ENCODE data around the gene NACAD.

Gene NACAD

DNA sequence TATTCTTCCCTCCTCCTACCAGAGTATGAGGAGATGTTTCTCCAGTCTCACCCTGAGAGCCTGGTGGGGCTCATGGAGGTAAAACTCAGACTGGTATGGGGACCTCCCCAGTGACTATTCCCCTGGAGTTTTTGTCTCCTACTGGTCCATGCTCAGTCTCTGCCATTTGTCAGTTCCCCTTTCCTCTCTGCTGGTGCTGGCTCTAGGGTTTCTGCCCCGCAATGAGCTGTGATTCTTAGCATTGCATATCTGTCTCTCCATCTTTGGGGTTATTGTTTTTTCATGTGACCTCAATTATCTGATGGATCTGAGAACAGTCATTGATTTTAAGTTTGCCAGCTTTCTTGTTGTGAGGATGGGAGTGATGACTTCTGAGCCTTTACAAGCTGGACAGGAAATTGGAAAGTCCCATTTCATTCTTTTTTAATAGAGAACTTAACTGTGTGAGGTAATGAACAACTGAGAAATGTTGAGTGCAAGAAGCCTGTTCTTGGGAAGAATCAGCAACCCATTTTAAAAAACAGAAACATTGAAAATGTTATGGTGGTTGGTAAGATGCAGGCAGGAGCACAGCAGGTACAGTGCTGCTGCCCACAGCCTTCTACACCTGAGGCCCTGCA, 26.9 kb downstream of the NACAD start:
- H3K27ac ChIP-seq: no peak overlapping the region
- TF ChIP-seq, protein P1, sequence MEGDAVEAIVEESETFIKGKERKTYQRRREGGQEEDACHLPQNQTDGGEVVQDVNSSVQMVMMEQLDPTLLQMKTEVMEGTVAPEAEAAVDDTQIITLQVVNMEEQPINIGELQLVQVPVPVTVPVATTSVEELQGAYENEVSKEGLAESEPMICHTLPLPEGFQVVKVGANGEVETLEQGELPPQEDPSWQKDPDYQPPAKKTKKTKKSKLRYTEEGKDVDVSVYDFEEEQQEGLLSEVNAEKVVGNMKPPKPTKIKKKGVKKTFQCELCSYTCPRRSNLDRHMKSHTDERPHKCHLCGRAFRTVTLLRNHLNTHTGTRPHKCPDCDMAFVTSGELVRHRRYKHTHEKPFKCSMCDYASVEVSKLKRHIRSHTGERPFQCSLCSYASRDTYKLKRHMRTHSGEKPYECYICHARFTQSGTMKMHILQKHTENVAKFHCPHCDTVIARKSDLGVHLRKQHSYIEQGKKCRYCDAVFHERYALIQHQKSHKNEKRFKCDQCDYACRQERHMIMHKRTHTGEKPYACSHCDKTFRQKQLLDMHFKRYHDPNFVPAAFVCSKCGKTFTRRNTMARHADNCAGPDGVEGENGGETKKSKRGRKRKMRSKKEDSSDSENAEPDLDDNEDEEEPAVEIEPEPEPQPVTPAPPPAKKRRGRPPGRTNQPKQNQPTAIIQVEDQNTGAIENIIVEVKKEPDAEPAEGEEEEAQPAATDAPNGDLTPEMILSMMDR (conservative IDR thresholded peaks at IDR 0.05): no peak

DNA sequence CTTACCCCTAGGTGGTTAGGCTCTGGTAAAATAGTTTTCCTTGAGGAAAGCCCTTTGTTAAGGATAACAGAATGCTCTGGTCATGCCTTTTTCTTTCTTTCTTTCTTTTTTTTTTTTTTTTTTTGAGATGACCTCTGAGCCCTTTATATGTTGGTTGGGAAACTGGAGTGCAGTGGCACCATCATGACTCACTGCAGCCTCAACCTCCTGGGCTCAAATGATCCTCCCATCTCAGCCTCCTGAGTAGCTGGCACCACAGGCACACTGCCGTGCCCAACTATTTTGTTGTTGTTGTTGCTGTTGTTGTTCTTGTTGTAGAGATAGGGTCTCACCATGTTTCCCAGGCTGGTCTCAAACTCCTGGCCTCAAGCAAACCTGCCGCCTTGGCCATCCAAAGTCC, 27.4 kb downstream of the NACAD start:
- TF ChIP-seq, protein P1 (conservative IDR thresholded peaks at IDR 0.05): no peak
- no peak overlapping the region for H3K27ac ChIP-seq

DNA sequence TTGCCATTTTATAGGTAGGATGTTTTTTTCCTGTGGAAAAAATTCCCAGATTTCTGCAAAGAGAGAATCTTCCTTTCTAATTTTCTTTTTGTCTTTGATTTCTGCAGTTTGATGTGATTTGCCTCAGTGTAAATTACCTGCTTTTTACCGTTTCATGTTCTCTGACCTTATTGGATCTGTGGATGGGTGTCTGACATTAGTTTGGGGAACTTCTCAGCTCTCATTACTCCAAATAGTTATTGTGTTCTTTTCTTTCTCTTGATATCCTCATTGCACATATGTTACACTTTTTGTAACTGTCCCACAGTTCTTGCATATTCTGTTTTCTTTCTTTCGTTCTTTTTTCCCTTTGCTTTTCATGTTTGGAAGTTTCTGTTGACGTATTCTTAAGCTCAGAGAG, 28.5 kb downstream of the NACAD start:
- TF ChIP-seq, protein P1 (conservative IDR thresholded peaks at IDR 0.05): no peak
- no peak overlapping the region for H3K27ac ChIP-seq

DNA sequence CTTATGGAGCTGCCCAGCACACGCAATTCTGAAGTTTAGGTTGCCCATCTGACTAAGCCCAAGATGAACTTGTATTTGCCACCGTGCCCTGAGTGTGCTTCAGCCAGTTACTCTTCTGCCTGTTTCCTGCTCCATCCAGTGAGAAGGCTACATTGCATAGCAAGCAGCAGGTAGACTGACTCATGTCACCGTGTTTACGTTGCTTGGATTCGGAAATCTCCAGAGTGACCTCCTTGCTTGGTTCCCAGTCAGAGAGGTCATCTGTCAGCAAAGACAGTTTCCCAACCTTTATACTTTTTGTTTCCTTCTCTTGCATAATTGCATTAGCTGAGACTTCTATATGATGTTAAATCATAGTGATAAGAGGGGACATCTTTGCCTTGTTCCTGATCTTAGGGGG, 30.9 kb downstream of the NACAD start:
- no peak overlapping the region for H3K27ac ChIP-seq
- TF ChIP-seq, protein P1 (conservative IDR thresholded peaks at IDR 0.05): no peak

DNA sequence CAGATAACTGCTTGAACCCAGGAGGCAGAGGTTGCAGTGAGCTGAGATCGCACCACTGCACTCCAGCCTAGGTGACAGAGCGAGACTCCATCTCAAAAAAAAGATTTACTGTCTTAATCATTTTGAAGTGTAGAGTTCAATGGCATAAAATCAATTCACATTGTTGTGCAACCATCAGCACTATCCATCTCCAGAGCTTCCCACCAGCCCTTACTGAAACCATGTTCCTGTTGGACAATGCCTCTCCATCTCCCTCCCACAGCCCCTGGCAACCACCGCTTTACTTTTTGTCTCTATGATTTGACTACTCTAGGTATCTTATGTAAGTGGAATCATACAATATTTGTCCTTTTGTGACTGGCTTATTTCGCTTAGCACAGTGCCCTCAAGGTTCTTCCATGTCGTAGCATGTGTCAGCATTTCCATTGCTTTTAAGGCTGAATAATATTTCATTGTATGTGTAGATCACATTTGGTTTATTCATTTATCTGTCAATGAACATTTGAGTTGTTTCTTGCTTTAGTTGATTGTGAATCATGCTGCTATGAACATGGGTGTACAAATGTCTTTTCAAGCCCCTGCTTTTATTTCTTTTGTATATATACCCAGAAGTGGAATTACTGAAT, 33.1 kb downstream of the NACAD start:
- H3K27ac ChIP-seq: no peak overlapping the region
- TF ChIP-seq, protein P1 (conservative IDR thresholded peaks at IDR 0.05): no peak

DNA sequence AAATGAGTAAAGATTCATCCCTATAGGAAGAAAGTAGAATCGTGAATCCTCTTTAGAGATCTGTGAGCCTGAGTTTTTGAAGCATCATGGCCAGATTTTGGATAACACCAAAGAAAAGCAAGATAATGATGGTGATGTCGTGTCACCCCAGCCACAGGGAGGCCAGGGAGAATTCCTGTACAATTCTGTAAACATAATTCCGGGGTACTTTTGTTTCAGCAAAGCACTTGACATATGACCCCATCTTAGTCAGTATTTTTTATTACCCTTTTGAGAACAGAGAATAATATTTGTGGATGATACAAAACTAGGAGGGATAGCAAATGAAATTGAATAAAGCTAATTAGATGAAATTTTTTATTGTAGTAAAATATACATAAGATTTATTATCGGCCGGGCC, 33.8 kb downstream of the NACAD start:
- no peak overlapping the region for H3K27ac ChIP-seq
- TF ChIP-seq, protein P1 (conservative IDR thresholded peaks at IDR 0.05): no peak

DNA sequence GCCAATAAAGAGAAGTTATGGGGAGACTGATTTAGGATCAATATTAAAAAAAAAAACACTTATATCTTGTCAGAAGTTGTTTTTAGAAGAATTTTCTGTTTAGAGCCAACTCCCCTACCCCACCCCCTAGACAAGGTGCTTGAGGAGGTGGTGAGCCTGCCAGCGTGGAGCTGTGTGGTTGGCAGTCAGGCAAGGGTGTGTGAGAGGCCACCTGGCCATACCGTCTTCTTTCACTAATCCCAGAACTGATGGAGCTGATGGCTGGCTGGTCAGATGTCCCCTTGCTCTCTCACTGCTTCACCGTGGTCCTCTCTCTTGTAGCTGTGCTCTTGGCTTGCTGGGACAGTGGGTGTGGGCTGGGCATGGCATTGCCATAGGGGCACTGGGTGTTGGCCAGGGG, 34.3 kb downstream of the NACAD start:
- no peak overlapping the region for H3K27ac ChIP-seq
- TF ChIP-seq, protein P1 (conservative IDR thresholded peaks at IDR 0.05): no peak

Measured in VCaP (cell line).